ENCODE data around the gene CASD1. TPM values are rescaled to one million over a fixed set of nuclear protein-coding genes. Genes with fewer than 3 reads are reported as not detected.
A peak's percentile ranks its signal among the peaks of the same experiment; 100 is the strongest.

Gene CASD1
- total RNA-seq = 10 to 100 TPM in 1 of 4 donors, 1 to 10 TPM in 3; 5.2 to 23.9 (median 9.3) TPM

DNA sequence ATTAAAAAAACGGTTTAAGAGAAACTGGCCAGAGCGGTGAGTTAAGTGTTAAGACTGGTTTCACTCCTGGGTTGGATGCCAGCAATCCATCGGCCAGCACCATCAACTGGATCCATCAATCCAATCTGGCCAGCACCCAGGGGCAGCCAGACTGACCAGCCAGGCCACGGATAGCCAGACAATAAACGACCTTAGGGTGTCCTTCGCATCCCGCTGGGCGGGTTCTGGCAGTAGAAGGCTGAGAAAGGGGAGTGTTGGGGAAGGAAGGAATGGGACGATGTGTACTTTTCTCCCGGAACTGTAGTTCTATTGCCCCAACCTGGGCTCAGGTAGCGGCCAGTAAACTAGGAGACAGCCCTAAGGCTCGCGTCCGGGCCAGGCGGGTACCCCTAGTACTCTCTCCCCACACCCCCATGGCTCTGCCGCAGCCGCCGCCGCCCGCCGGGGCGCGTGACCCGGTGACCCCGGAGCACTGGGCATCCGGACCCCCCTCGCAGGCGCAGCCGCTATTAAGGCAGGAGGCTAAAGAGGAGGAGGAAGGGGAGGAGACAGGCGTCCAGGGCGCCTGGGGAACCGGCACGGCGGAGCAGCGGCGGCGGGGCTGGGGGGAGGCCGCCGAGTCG is at the start of gene CASD1:
Gene CASD1, plus strand, starts transcription at position 546 of the 623 bp plus-strand sequence. CDS start 276 bp downstream, outside the sequence.
- Histone ChIP-seq H3K36me3 (no peaks in the 10 kb centered on the region), H3K27ac (peak within 1 kb of the TSS; percentile 87 to 94 (median 92)), H3K4me1 (peaks cover 0 to 27% (median 3%) of the 10 kb centered on the region in 4 donors), H3K9me3 (no peaks in the 10 kb centered on the region), H3K27me3 (no peaks in the 10 kb centered on the region), H3K4me3 (peak within 1 kb of the TSS; percentile 78 to 94 (median 86))
- TF ChIP-seq, protein P1, sequence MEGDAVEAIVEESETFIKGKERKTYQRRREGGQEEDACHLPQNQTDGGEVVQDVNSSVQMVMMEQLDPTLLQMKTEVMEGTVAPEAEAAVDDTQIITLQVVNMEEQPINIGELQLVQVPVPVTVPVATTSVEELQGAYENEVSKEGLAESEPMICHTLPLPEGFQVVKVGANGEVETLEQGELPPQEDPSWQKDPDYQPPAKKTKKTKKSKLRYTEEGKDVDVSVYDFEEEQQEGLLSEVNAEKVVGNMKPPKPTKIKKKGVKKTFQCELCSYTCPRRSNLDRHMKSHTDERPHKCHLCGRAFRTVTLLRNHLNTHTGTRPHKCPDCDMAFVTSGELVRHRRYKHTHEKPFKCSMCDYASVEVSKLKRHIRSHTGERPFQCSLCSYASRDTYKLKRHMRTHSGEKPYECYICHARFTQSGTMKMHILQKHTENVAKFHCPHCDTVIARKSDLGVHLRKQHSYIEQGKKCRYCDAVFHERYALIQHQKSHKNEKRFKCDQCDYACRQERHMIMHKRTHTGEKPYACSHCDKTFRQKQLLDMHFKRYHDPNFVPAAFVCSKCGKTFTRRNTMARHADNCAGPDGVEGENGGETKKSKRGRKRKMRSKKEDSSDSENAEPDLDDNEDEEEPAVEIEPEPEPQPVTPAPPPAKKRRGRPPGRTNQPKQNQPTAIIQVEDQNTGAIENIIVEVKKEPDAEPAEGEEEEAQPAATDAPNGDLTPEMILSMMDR (IDR thresholded peaks at IDR 0.05) = no peak
- TF ChIP-seq POLR2A (IDR thresholded peaks at IDR 0.05) = peak in 1 of 2 donors; percentile 10
- peak; percentile 71 to 83 (median 72) for DNase-seq

DNA sequence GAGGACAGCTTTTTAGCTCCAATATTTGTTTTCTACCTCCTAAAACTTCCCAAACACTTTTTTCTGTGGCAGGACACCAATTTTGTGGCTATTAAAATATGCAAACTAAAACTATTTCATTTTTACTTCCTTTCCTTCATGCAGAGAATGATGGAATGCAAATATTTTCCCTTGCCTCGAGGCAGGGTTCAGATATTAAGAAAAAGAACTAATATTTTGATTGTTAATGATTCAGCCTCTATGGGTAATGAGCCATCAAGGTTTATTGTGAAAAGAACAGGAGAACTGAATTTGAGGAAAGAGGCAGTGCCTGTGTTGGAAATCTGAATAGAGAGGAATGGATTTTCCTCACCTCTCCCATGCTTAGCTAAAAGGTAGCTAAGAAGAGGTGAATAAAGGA is 43.1 kb upstream of the CASD1 start:
- DNase-seq = no peak
- no peaks in the 10 kb centered on the region for H3K36me3 ChIP-seq
- H3K4me1 ChIP-seq = no peaks in the 10 kb centered on the region
- H3K27me3 ChIP-seq = no peaks in the 10 kb centered on the region
- no peak overlapping the region for H3K27ac ChIP-seq
- TF ChIP-seq, protein P1 (IDR thresholded peaks at IDR 0.05) = no peak
- no peak for TF ChIP-seq POLR2A (IDR thresholded peaks at IDR 0.05)
- no peak overlapping the region for H3K4me3 ChIP-seq
- no peaks in the 10 kb centered on the region for H3K9me3 ChIP-seq

DNA sequence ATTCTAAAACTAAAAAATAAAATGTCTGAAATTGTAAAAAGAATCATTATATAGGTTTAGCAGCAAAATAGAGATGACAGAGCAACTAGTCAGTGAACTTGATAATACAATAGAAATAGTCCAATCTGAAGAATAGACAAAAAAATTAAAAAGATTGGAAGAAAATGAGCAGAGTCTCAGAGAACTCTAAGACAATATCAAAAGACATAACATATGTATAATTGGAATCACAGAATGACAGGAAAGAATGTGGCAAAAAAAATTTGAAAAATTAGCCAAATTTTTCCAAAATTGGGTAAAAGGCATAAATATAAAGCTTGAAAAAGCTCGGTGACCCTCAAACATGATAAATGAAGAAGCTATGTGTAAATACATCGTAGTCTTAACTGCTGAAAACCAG is 38.0 kb upstream of the CASD1 start:
- Histone ChIP-seq H3K27ac (no peak overlapping the region), H3K4me1 (no peaks in the 10 kb centered on the region), H3K36me3 (no peaks in the 10 kb centered on the region), H3K9me3 (no peaks in the 10 kb centered on the region), H3K4me3 (no peak overlapping the region), H3K27me3 (no peaks in the 10 kb centered on the region)
- TF ChIP-seq POLR2A (IDR thresholded peaks at IDR 0.05) = no peak
- TF ChIP-seq, protein P1 (IDR thresholded peaks at IDR 0.05) = no peak
- DNase-seq = no peak

DNA sequence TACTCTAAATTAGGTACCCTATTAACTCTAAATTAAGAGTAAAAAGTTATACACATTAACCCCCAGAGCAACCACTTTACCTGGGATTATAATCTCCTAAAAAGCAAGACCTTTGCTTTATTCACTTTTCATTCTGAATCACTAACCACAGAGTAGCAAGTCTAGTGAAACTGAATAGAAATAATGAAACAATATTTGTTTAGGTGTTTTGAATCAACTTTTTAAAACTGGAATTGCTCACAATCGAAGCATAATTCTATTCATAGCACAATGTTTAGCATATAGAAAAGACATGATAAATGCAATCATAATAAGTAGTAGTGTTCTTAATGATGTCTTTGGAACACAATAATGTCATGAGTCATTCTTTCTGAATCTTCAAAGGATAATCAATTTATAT is 37.0 kb upstream of the CASD1 start:
- no peaks in the 10 kb centered on the region for H3K27me3 ChIP-seq
- TF ChIP-seq, protein P1 (IDR thresholded peaks at IDR 0.05) = no peak
- TF ChIP-seq POLR2A (IDR thresholded peaks at IDR 0.05) = no peak
- no peak overlapping the region for H3K27ac ChIP-seq
- no peak overlapping the region for H3K4me3 ChIP-seq
- no peaks in the 10 kb centered on the region for H3K4me1 ChIP-seq
- DNase-seq = no peak
- H3K36me3 ChIP-seq = no peaks in the 10 kb centered on the region
- H3K9me3 ChIP-seq = no peaks in the 10 kb centered on the region

DNA sequence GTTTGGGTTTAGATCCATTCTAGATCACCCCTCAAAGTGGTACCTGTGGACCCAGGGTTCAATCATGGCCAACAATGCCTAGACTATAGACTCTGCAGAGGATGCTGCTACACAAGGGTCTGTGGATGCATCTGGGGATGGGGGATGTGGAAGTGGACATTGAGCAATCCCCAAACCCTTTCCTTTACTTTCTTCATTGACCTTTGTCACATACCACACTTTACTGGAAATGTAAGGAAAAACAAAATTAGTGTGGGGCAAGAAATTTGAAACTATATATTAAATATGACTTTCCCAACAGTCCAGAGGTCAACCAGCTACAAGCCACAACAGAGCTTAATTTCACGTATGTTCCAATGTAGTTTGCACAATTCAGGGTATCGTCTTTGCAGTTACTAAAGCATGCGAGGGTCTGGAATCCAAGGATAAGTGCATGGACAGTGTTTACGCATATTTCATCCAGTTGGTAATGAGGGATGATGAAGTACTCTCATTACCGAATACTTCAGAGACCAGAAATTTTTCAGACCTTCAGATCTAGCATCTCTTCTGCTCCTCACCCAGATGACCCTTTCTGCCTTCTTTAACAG is 33.3 kb upstream of the CASD1 start:
- H3K36me3 ChIP-seq = no peaks in the 10 kb centered on the region
- H3K4me3 ChIP-seq = no peak overlapping the region
- no peak overlapping the region for H3K27ac ChIP-seq
- no peak for TF ChIP-seq POLR2A (IDR thresholded peaks at IDR 0.05)
- TF ChIP-seq, protein P1 (IDR thresholded peaks at IDR 0.05) = no peak
- H3K27me3 ChIP-seq = no peaks in the 10 kb centered on the region
- no peak for DNase-seq
- H3K9me3 ChIP-seq = no peaks in the 10 kb centered on the region
- no peaks in the 10 kb centered on the region for H3K4me1 ChIP-seq

Data from Peyer's patch (tissue), 4 donors.